ENCODE data around the gene SLC22A14.
"Not testable (repeated sequence)": the region's sequence is repeated elsewhere in the genome, so short reads cannot be mapped to it uniquely, and the experiment has no call there.

Gene SLC22A14

DNA sequence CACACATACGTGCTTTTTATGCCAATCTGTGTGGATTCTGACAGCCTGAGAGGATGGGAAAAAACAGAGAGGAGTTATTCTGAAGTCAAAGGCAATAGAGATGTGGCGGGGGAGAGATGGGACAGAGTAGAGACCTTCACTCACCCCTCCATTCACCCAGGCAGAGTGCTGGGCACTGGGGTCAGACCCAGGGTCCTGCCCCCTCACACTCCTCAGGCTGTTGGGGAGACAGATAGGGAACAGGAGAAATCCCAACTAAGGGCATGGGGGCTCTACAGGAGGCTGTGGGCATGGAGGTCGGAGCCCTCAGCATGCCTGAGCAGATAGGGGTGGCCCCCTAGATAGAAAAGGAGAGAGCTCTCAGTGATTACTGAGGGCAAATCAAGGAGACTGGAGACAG is 30.3 kb downstream of the SLC22A14 start:
- DNase-seq (no peak), ATAC-seq (replicated peaks) (no peak)
- H3K4me1 Mint-ChIP-seq = no peaks in the 10 kb centered on the region
- no peaks in the 10 kb centered on the region for H3K9me3 Mint-ChIP-seq
- H3K36me3 Mint-ChIP-seq = no peaks in the 10 kb centered on the region
- H3K27ac Mint-ChIP-seq = no peak overlapping the region
- no peak overlapping the region for H3K4me3 Mint-ChIP-seq
- H3K27me3 Mint-ChIP-seq = peaks cover 0 to 5% of the 10 kb centered on the region in 2 donors

DNA sequence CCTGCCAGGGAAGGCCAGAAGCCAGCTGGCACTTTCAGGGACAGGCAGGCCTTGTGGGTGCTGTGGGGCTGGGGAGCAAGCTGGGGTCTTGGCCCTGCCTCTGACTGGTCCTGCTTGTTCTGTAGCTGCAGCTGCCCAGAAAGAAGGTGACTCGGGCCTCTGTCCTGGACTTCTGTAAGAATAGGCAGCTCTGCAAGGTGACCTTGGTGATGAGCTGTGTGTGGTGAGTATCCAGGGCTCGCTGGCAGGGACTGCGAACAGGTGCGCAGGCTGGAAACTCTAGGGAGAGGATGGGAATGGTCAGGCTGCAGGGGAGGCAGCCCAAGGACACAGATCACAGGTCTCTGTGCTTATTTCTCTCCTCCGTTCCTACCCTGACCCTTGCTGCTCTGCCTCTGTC is 31.2 kb downstream of the SLC22A14 start:
- no peak overlapping the region for H3K4me3 Mint-ChIP-seq
- H3K27me3 Mint-ChIP-seq = peaks cover 0 to 5% of the 10 kb centered on the region in 2 donors
- DNase-seq = no peak
- ATAC-seq (replicated peaks) = no peak
- H3K36me3 Mint-ChIP-seq = no peaks in the 10 kb centered on the region
- H3K27ac Mint-ChIP-seq = no peak overlapping the region
- H3K4me1 Mint-ChIP-seq = no peaks in the 10 kb centered on the region
- H3K9me3 Mint-ChIP-seq = no peaks in the 10 kb centered on the region

GRCh38 chr3:38313695-38314094 is 31.6 kb downstream of the SLC22A14 start:
- Mint-ChIP-seq H3K27ac (no peak overlapping the region), H3K4me1 (no peaks in the 10 kb centered on the region), H3K27me3 (peaks cover 0 to 5% of the 10 kb centered on the region in 2 donors), H3K36me3 (no peaks in the 10 kb centered on the region), H3K9me3 (no peaks in the 10 kb centered on the region), H3K4me3 (no peak overlapping the region)
- ATAC-seq (replicated peaks) (no peak), DNase-seq (no peak)

DNA sequence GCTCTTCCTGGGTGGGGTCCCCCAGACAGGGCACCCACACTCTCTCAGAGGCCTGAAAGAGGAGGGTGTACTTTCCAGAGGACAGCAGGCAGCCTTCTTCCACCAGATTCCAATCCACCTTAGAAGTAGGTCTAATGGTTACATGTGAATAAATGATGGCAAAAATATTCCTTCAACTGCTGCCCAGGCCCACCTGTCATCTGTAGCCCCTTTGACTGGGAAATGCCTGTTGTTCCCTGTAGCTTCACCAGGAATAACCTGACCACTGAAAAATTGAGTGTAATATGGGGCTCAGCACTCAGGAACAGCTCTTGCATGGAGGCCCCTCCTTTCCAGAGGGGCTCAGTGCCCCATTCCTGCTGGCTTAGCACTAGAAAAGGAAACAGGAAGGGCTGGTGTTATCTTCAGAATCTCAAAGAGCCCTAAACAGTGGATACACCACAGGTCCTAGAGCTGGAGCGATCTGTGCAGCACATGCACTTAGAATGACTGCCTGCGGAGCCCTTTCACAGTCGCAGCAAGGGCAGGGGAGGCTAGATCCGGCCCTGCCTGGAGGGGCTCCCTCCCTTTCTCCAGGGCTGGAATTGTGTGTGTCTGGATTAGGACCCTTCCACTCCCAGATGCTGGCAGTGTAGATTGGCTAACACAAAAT is 32.1 kb downstream of the SLC22A14 start:
- no peak overlapping the region for H3K4me3 Mint-ChIP-seq
- DNase-seq (no peak), ATAC-seq (replicated peaks) (no peak)
- H3K36me3 Mint-ChIP-seq = no peaks in the 10 kb centered on the region
- peaks cover 0 to 5% of the 10 kb centered on the region in 2 donors for H3K27me3 Mint-ChIP-seq
- H3K9me3 Mint-ChIP-seq = no peaks in the 10 kb centered on the region
- no peaks in the 10 kb centered on the region for H3K4me1 Mint-ChIP-seq
- no peak overlapping the region for H3K27ac Mint-ChIP-seq

DNA sequence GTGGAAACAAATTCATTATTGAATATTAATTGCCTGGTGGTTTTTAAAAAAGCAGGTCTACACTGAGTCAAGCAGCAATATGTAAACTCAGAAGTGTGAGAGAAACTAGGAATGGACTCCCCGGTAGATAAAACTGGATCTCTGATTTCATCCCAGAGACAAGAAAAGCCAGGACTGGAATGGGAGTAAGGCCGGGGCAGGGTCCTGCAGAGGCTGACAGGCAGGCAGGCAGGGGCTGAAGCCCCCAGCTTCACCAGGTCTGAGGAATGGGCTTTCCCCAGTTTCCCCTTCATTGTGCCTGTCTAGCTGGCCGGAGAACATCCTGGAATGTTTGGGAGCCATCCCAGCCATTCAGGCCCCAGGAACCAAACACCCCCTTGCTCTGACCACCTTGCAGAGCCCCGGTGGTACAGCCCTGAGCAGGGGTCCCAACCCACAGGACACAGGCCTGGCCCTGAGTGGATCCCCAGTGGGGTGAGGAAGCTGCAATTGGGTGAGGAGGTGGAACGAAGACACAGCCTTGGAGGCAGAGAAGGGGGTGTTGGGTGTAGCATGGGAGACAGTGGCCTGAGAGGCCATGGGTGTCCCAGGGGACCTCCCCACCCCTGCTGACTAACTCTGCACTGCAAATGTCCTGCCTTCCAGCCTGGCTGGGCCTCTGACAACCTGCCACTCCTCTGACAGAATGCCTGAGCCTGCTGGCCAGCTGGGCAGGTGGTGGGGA is 32.8 kb downstream of the SLC22A14 start:
- no peak for ATAC-seq (replicated peaks)
- no peaks in the 10 kb centered on the region for H3K4me1 Mint-ChIP-seq
- H3K36me3 Mint-ChIP-seq = no peaks in the 10 kb centered on the region

DNA sequence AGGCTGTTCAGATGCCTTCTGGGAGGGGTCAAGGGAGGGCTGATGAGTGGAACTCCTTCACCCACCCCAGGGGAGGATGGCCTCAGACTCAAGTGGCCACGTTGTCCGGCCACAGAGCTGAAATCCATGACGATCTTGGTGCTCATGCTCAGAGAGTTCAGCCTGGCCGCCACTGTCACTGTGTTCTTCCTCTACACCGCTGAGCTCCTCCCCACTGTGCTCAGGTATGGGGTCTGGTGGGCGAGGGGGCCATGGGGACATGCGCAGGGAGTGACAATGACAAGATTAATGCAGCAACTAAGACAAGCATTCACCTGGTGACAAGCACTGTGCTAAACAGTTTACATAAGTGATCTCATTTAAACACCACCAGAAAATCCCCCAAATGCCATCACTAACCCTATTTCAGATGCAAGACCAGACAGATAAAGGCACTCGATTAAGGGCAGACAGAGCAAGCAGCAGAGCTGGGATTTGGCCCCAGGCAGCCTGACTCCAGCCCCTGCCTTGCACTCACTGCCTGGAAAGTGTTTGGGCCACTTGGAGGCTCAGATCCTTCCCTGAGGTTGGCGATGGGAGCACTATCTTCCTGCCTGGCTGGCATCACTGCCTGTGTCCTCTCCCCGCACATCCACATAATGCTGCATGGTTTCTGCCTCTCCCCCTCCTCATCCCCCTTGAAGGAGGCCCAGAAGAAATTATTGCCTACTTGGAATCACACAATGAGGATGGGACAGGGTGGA is 33.6 kb downstream of the SLC22A14 start:
- DNase-seq (no peak), ATAC-seq (replicated peaks) (no peak)
- Mint-ChIP-seq H3K4me3 (no peak overlapping the region), H3K4me1 (no peaks in the 10 kb centered on the region), H3K27me3 (peaks cover 0 to 5% of the 10 kb centered on the region in 2 donors), H3K36me3 (no peaks in the 10 kb centered on the region), H3K27ac (no peak overlapping the region), H3K9me3 (peaks cover 2% of the 10 kb centered on the region in 2 donors)

More for the DNA sequence above, 32.8 kb downstream of the SLC22A14 start:
- H3K9me3 Mint-ChIP-seq = no peaks in the 10 kb centered on the region
- no peak overlapping the region for H3K27ac Mint-ChIP-seq
- peaks cover 0 to 5% of the 10 kb centered on the region in 2 donors for H3K27me3 Mint-ChIP-seq
- H3K4me3 Mint-ChIP-seq = no peak overlapping the region
- no peak for DNase-seq

GRCh38 chr3:38316356-38317191 is 34.5 kb downstream of the SLC22A14 start:
- Mint-ChIP-seq H3K9me3 (peaks cover 4 to 5% of the 10 kb centered on the region in 2 donors), H3K27ac (no peak overlapping the region), H3K4me1 (no peaks in the 10 kb centered on the region), H3K36me3 (no peaks in the 10 kb centered on the region), H3K27me3 (peaks cover 0 to 5% of the 10 kb centered on the region in 2 donors), H3K4me3 (no peak overlapping the region)
- ATAC-seq (replicated peaks) (no peak), DNase-seq (no peak)

GRCh38 chr3:38317192-38317759 is 35.2 kb downstream of the SLC22A14 start:
- Mint-ChIP-seq H3K27me3 (peaks cover 0 to 5% of the 10 kb centered on the region in 2 donors), H3K4me1 (no peaks in the 10 kb centered on the region)

DNA sequence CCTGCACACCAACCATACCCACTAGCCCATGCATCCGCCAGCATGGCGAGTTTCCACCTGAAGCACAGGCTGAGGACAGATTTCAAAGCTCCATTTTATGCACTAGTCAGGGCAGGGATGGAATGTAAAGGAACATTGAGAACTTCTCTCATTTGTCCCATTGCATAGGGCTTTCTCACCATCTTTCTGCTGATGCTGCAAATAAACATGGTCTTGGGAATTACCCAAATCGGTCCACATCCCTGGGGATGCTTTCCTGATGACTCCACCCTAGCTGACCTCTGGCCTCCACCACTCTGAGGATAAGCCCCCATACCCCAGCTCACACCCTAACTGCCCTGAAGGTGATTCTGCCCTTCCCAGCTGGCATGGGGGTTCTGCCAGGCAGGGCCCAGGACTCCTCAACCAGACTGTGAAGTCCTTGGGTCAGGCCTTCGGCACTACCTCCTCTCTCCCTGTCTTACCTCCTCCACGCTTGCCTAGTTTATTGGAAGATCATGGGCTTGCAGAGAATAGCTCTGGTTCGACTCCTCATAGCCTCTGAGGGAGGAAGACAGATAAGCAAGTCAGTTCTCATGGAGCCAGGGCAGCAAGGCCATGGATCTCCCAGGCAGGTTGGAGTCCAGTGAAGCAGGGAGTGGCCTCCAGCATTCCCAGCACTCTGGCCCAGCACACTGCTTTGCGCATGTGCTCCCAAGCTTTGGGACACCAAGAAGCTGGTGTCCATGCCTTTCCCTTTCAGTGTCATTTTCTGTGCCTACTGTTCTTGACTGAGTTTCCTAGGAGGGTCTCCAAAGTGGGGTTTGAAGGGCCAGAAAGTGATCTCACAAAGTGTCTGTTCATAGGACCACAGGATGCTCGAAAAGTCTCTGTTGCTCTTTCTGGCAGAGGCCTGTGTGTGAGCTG is 36.9 kb downstream of the SLC22A14 start:
- no peak for DNase-seq
- Mint-ChIP-seq H3K4me1 (no peaks in the 10 kb centered on the region), H3K36me3 (no peaks in the 10 kb centered on the region), H3K27ac (no peak overlapping the region), H3K27me3 (peaks cover 0 to 11% of the 10 kb centered on the region in 2 donors), H3K9me3 (peaks cover 5 to 11% of the 10 kb centered on the region in 2 donors), H3K4me3 (no peak overlapping the region)
- no peak for ATAC-seq (replicated peaks)

More at GRCh38 chr3:38317192-38317759, 35.2 kb downstream of the SLC22A14 start:
- no peak for DNase-seq
- H3K36me3 Mint-ChIP-seq = no peaks in the 10 kb centered on the region
- no peak overlapping the region for H3K27ac Mint-ChIP-seq
- peaks cover 5% of the 10 kb centered on the region in 2 donors for H3K9me3 Mint-ChIP-seq
- H3K4me3 Mint-ChIP-seq = no peak overlapping the region
- ATAC-seq (replicated peaks) = no peak

GRCh38 chr3:38320638-38321037 is 38.5 kb downstream of the SLC22A14 start:
- Mint-ChIP-seq H3K27me3 (peaks cover 0 to 13% of the 10 kb centered on the region in 2 donors), H3K9me3 (peaks cover 5 to 11% of the 10 kb centered on the region in 2 donors)
- not testable (repeated sequence) for DNase-seq; ATAC-seq (replicated peaks); H3K27ac Mint-ChIP-seq; H3K4me1 Mint-ChIP-seq; H3K4me3 Mint-ChIP-seq; H3K36me3 Mint-ChIP-seq

- Mint-ChIP-seq H3K4me1 (no peaks in the 10 kb centered on the region), H3K27ac (no peak overlapping the region), H3K4me3 (no peak overlapping the region), H3K36me3 (no peaks in the 10 kb centered on the region), H3K9me3 (peaks cover 5 to 11% of the 10 kb centered on the region in 2 donors), H3K27me3 (peaks cover 7 to 20% of the 10 kb centered on the region in 2 donors)
- ATAC-seq (replicated peaks) (no peak), DNase-seq (no peak)
Measured at GRCh38 chr3:38323060-38323459, 41.0 kb downstream of the SLC22A14 start.

DNA sequence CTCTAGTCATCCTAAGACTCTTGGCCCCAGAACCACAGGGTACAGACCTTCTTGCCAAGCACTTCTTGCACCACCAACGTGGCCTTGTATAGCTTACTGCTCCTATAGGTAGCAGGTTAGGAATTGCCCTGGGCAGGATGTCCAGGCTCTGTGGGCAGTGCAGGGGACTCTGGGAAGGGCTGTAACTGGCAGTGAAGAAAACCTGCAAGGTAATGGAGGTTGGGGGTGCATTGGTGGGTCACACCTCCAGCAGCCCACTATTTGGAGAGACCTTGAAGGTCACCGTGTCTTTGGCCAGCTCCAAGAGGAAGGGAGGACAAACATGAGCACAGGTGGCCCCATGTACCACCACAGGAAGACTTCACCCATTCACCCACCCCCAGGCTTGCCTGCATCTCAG is 43.2 kb downstream of the SLC22A14 start:
- H3K36me3 Mint-ChIP-seq = no peaks in the 10 kb centered on the region
- no peak for ATAC-seq (replicated peaks)

More for the DNA sequence above, 43.2 kb downstream of the SLC22A14 start:
- DNase-seq = no peak
- Mint-ChIP-seq H3K4me3 (no peak overlapping the region), H3K4me1 (no peaks in the 10 kb centered on the region), H3K27me3 (peaks cover 7 to 20% of the 10 kb centered on the region in 2 donors), H3K27ac (no peak overlapping the region), H3K9me3 (peaks cover 5 to 11% of the 10 kb centered on the region in 2 donors)

Data from stimulated activated naive B cell treated with anti-CD40 and anti-IgM and Interleukin-4, amounts not matched to agents 10 μg/mL and 1 μg/mL and 100 μg/mL, for 72 hours (primary cell).